GM18508 (cell line): Measurements from ENCODE around the gene PTPRD.

Experiments used
- ATAC-seq: cut with Tn5 transposase; IDR thresholded peaks from one replicate; pipeline ENCODE4 v1.9.1; 2021; ENCODE audit warnings: moderate number of reproducible peaks; ENCODE audit not compliant: insufficient read depth, unreplicated experiment

The PTPRD gene

DNA sequence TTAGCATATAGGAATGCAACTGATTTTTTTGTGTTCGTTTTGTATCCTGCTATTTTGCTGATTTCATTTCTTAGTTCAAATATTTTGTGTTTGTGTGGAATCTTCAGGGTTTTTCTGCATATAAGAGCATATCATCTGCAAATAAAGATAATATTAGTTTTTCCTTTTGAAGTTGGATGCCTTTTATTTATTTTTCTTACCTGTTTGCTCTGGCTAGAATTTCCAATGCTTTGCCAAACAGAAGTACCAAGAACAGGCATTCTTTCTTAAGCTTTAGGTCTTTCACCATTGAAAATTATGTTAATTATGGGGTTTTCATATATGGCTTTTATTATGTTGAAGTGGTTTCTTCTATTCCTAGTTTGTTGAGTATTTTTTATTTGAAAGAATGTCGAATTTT lies 2308.1 kb downstream of the PTPRD start:
- ATAC-seq = no peak

DNA sequence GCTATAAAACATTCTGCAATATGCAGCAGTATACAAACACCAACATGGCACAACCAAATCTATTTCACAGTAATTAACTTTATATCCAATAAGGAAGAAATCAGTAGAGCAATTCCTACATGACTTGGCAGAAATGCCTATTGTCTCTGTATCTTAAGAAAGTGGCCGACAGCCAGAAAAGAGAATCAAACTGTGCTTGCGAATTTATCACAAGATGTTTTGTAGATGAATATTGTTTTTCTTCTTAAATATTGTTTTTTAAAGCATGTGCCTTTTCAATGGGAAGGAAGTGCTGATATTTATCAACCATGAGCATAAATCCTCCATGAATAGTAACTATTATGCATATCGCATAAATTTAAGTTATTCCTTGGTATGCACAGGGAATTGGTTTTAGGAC lies 2311.5 kb downstream of the PTPRD start:
- no peak for ATAC-seq

DNA sequence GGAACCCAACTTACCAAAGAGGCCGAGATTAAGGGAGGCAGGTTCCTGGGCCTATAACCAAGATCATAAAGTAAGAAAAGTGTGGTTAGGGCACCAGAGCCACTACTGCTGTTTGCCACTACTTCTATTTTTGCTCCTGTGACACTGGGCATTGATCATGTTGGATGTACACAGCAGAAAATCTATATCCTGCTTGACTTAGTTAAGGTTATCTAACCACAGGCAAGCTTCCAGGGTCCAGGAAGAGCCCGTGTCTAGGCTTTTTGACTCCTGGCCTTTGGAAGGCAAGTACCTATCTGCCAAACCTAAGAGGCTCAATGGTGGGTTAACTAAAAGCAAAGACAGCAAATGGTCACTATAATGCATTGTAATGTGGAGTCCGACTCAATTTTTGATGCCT lies 2315.8 kb downstream of the PTPRD start:
- ATAC-seq = no peak

DNA sequence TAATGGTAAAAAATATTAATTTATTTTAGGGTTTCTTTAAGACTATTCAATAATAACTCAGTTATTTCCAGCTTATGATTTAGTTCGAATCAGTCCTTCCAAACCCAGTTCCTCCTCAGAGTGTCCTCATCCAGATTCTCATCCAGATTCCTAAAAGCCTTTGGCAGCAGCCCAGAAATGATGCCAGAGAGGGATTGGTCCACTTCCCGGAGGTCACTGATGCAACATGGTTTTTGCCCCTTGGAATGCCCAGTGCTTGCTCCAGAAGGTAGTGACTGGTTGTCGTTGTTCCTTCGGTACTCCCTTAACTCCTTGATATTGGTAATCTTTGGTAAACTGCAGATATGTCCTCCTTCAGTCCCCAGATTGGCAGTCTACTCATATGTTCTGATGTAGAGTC lies 2320.1 kb downstream of the PTPRD start:
- no peak for ATAC-seq

DNA sequence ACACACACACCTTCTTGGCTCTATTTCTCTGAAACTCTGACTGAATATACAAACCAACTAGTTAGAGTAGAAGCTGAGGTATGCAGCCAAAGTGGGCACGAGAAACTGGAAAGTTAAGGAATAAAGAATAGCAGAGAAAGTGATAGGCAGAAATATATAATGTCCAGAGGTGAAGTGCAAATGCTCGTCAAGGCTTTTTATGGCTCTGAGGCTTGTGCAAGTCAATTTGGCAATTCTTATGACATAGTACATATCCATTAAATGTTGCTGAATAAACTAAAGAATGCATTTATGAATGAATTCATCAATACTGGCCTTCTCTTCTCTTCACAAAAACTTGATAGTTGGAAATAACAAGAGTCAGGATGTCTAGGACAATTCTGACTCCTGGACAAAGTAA lies 2323.1 kb downstream of the PTPRD start:
- no peak for ATAC-seq

DNA sequence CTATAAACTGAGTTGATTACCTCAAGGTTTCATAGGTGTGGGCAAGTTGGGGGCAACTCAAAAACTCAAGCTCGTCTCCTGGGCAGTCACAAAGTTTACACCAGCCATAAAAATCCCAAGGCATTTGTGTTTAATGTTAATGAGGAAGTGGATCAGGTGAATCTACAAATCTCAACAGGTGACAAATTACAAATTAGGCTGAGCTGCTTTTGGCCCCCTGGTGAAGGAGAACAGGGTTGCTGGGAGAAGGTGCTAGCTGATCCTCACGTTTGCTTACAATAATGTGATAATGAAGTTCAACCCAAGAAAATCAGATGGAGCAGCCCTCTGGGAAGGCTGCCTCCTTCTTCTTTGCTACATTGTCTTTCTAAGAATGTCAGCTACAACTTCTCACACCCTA lies 2324.8 kb downstream of the PTPRD start:
- ATAC-seq = no peak

DNA sequence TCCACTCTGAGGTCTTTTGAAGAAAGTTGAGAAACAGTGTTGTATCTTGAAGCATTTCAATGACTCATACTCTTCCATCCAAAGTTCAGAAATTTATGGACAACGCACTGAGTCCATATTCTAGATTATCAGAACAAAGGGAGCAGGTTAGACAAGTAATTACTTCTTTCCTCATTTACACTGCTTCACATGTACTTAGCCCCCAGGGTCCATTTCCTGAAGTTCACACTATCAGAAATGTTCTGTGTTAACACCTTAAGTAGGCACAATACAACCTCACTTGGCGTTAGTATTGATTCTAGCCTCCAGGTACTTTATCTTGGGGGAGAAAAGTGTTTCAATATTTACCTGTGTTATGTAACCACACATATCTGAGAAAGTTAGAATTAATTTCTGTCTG lies 2325.3 kb downstream of the PTPRD start:
- no peak for ATAC-seq

DNA sequence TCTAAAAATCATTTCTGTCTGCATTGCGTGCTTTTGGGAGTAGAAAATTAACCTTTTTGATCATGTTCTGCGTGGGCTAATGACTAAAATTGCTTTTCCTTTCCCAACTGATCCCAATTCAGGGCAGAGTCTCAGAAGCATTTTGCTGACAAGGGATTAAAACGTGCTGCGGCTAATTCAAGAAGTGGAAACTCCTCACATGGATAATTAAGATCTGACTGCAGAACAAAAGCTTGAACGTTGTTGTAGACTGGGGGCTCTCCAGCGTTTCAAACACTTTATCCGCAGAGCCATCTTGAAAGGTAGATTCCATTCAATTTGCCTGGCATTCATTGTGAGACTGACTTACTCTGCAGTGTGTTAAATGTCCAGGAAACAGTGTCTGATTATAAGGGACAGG lies 2327.9 kb downstream of the PTPRD start:
- ATAC-seq = no peak

DNA sequence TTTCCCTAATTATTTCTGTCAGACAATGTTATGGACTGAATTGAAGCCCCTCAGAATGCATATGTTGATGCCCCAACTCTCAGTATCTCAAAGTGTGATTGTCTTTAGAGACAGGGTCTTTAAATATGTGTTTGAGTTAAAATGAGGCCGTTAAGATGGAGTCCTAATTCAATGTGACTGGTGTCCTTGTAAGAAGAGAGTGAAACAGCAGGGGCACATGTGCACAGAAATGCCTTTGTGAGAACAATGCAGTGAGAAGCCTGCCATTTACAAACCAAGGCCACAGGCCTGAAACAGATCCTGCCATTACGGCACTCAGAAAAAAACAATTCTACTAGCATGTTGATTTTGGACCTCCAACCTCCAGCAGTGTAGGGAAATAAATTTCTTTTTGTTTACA lies 2330.3 kb downstream of the PTPRD start:
- ATAC-seq = no peak

DNA sequence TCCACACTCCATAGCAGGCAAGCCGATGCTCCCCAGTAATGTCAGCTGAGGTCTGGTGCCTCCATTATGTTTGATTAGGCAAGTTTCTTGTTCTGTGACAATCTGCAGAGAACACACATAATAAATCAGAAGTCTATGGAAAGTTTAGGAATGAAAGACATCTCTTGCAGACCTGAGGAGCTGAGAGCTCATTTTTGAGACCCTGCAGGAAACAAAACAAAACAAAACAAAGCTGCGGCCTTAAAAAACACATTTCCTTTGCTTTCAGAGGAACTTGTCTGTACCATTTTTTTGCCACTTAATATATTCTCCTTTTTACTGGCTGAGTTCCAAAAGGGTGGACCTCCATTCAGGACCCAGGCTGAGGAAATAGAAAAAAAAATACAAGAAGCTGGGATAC lies 2332.0 kb downstream of the PTPRD start:
- ATAC-seq = no peak

DNA sequence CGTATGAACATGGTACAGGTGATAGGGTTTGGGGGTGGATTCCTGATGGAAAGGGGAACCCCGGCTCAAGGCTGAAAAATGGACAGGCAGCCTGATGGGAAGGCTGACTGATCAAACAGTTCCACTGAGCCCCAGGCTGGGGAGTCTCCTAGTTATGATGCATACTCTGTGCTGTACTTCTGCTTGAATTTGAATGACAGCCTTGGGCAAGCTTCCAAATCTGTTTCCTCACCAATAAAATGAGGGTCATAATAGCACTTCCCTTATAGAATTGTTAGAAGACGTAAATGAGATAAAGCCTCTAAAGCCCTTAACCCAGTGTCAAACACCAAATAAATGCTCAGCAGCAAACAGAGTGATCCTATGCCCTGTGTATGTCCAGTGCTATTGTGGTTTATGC lies 2334.8 kb downstream of the PTPRD start:
- no peak for ATAC-seq

DNA sequence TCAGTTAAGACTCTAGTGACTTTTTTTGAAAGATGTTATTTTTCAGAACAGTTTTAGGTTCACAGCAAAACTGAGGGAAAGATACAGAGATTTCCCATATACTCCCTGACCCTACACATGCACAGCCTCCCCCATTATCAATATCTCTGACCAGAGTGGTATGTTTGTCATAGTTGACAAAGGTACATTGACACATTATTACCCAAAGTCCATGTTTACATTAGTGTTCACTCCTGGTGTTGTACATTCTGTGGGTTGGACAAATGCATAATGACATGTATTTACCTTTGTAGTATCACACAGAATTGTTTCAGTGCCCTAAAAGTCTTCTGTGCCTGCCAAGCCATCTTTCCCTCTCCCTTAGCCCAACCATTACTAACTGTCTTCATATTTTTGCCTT lies 2342.6 kb downstream of the PTPRD start:
- no peak for ATAC-seq

DNA sequence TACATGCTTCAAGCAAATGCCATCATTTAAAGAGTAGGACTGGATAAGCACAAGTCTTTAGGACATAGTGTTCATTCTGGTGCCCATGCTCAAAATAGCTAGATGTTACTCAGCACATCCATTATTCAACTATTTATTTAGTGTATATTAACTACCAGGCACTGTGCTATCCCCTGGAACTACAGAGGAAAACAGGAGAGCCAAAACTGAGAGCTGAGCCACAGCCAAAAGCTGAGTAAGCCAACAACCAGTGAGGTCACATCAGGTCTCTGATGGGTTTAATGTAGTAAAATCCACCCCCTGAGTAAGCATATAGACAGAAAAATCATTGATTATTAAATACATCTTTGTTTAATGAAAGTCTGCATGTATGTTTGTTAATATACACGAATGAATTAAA lies 2343.9 kb downstream of the PTPRD start:
- ATAC-seq = no peak

DNA sequence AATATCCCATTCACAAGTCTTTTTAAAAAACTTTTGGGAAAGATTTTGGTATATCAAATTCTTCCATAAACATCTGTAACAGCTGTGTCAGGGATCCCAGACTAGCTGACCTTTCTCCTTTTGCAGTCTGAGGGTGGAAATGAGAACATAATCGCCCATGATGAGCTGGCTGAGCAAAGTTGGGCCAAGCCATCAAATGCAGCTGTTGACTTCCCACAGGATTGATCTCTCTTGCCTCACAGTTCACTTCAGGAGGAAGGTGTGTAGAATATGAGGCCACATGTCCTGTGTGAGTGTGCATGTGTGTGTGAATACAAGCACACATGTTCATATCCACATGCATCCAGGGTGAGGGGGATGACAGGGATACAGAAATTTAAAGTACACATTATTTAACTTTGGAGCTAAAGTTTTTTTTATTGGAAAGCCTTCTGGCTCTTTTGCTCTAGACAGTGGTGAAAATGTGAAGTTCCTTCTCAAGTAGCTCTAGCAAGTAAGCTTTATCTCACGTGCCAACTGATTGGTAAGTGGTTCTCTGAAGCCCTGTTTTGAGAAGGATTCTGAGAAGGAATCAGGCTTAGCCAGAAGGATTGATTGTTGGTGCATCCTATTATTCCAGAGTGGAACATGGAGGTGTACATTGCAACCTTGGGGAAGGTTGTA lies 2344.5 kb downstream of the PTPRD start:
- no peak for ATAC-seq

DNA sequence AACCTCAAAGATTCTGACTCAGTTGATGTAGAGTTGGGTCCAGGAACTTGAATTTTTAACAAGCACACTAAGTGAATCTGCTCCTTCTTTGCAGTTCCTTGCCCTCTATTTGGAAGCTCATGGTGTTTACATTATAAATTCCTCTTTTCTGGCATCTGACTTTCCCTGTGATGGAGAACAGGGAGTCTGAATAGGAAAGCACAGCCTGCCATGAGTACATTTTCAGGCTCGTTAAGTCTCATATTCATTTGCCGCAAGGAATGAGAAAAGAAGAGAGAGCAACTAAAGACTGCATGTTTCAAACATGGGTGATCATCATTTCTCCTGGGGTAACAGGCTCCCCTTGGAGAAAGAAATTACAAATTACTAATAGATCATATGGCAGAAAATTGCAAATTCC lies 2345.2 kb downstream of the PTPRD start:
- ATAC-seq = no peak

DNA sequence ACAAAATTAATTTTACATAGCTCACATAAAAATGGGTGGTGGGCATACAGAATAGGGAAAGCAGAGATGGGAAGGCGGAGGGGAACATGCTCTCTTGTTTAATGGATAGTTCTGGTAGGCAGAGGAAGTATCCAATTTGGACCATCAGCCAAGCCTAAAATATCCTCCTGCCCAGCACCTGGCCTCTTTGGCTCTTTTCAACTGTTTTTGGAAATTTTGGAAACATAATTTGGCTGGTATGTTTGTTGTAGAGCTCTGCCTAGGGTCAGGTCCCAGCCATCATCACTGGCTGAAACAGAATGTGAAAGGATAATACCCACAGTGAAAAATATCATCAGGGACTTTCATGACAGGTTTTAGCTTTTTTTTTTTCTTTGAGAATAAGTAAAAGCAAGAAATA lies 2345.9 kb downstream of the PTPRD start:
- ATAC-seq = no peak

DNA sequence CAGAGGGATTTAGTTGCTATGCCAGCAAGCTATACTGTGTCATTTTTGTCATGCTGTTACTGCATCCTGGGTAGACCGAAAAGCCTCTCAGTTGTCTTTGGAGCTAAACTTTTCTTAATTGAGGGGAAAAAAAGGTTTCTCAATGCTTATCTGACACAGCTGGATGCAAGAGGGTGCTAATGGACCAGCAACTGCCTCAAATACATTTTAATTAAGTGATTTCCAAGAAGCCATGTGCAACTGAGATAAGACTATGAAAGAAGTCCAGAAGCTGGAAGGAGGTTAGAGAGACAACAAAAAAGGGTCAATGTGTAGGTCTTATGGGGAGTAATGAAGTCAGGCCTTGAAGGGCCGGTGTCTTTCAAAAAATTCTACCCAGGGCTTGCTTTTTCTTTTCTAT lies 2347.5 kb downstream of the PTPRD start:
- no peak for ATAC-seq
